HL-60/S4 treated with retinoic acid at 250 ng/mL for 4 days and 3 days (cell line): ENCODE measurements around the gene MED9.
"Not testable (repeated sequence)": the region's sequence is repeated elsewhere in the genome, so short reads cannot be mapped to it uniquely, and the experiment has no call there.

Experiments used
- in situ Hi-C: fragments of 300-500 bp; cut with MboI; formaldehyde crosslinking; loops from 2 replicates; pipeline ENCODE4 v1.7.0; 2022; ENCODE audit warnings: low sequenced_read_pairs

MED9 gene

DNA sequence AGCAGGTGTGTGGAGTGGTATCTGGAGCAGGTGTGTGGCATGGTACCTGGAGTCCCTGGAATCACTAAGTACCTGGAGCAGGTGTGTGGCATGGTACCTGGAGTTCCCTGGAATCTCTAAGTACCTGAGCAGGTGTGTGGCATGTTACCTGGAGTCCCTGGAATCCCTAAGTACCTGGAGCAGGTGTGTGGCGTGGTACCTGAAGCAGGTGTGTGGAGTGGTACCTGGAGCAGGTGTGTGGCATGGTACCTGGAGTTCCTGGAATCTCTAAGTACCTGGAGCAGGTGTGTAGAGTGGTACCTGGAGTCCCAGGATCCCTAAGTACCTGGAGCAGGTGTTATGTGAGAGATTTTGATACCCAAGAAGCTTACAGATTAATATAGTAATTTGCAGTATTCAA, 22.1 kb upstream of the MED9 start:
- in situ Hi-C loops: not testable (repeated sequence)

- in situ Hi-C loops: no loop called here
Observed at GRCh38 chr17:17455173-17455572, 21.6 kb upstream of the MED9 start.

- in situ Hi-C loops: no loop called here
Observed at GRCh38 chr17:17456251-17456650, 20.5 kb upstream of the MED9 start.

- in situ Hi-C loops: no loop called here
Observed at GRCh38 chr17:17457680-17458079, 19.1 kb upstream of the MED9 start.

DNA sequence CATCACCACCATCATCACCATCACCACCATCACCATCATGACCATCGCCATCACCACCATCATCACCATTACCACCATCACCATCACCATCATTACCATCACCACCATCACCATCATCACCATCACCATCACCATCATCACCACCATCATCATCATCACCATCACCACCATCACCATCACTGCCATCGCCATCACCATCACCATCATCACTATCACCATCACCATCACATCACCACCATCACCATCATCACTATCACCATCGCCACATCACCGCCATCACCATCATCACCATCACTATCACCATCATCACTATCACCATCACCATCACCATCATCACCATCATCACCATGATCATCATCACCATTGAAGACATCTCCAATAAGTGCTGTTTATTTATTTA, 16.8 kb upstream of the MED9 start:
- in situ Hi-C loops: no loop called here

GRCh38 chr17:17462048-17462824, 14.6 kb upstream of the MED9 start:
- in situ Hi-C loops: no loop called here

GRCh38 chr17:17463821-17464220, 13.0 kb upstream of the MED9 start:
- in situ Hi-C loops: no loop called here

- in situ Hi-C loops: not testable (repeated sequence)
Observed at GRCh38 chr17:17465878-17466277, 10.9 kb upstream of the MED9 start.

- in situ Hi-C loops: no loop called here
Observed at GRCh38 chr17:17466511-17466910, 10.3 kb upstream of the MED9 start.

- in situ Hi-C loops: no loop called here
Observed at GRCh38 chr17:17467016-17467415, 9.8 kb upstream of the MED9 start.

DNA sequence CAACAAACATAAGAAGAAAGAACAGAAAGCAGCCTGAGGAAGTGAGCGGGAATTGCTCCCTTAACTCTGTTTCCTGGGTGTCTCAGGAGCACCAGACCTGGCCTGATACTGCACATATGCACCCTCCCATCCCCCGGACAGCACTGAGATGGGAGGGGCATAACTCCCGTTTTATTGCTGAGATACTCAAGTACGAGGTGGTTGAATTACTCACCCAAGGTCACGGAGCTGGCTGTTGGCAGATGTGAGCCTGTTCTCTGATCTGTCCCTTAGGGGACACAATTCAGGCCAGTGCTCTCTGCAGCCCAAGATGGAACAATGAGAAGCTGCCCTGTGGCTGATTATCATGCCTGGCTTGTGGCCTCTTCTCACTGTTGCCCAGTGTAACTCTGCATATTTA, 9.1 kb upstream of the MED9 start:
- in situ Hi-C loops: no loop called here

DNA sequence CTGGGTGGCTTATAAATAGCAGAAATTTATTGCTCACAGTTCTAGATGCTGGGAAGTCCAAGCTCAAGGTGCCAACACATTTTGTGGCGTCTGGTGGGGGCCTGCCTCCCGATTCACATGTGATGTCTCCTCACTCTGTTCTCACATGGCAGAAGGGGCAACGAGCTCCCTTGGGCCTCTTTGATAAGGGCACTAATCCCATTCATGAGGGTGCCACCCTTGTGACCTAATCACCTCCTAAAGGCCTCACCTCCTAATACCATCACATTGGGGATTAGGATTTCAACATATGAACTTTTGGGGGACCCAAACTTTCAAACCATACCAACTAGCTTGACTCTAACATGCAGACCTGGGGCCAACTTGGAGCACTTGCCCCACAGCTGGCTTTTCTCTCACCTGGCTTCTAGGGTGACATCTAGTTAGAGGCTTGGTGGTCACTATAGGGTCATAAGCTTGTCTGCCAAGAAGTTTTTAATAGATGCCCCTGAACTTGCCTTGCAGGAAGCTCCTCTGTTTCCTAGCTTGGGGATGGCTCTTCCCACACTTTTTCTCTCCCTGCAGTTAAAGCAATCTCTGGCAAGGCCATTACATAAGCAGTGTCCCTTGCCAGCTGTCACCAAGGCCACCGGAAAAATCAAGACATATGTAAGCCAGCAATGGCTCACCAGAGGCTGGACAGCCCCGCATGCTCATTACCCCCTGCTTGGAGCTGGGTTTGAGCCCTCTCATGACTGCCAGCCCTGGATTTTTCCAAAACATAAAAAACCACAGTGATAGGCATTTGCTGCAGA, 8.4 kb upstream of the MED9 start:
- in situ Hi-C loops: no loop called here

- in situ Hi-C loops: no loop called here
Observed at GRCh38 chr17:17469358-17469757, 7.4 kb upstream of the MED9 start.

DNA sequence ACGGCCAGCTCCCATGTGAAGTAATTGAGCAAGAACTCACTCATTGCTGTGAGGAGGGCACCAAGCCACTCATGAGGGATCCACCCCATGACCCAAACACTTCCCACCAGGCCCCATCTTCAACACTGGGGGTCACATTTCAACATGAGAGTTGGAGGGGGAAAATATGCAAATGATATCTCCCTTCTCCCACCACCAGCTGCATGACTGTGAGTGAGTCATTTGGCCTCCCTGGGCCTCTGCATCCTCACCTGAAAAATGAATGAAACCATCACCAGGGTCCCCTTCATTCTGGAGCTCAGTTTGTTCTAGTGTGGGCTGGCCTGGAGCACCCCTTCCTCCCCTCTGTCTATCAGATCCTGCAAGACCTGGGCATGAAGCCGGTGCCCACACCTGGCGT, 6.8 kb upstream of the MED9 start:
- in situ Hi-C loops: no loop called here

DNA sequence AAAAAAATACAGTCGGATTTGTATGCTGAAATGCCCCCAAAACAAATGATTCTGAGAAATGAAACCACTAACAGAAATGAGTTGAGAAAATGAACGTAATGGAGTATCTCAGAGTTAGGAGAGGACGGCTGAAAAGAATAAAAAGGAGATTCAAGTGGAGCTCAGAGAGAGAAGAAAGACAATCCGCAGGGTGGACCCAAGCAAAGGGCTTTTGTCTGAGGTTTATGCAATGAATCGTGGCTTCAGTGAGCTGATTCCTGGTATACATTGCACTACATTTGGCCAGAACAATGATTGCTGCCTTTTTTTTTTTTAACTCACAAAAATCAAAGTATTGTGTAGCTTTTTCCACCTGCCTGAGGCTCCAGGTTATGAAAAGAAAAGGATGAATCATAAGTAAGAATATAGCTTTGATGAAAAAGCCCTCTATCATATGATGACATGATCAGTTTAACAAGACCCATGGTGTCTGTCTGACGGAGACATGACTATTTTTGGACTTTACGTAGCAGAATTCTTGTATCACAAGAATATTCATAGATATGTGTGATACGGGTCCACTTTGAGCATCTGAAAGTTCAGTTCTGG, 4.4 kb upstream of the MED9 start:
- in situ Hi-C loops: no loop called here

GRCh38 chr17:17474341-17474740, 2.5 kb upstream of the MED9 start:
- in situ Hi-C loops: no loop called here

DNA sequence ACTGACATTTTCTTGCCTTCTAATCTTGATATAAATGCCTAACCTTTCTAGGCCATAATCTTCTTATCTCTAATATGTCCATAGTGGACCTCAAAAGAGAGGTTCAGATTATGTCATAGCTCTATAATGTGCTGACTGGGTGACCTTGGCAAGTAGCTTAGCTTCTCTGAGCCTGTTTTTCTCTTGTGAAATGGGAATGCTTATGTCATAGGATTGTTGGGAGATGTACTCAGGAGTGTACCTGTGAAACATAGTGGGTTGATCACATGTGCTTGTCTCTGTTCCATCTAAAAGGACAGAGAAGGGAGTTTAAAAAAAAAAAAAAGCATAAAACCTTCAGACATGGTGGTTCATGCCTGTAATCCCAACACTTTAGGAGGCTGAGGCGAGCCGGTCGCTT, 2.4 kb downstream of the MED9 start:
- in situ Hi-C loops: no loop called here

- in situ Hi-C loops: no loop called here
Observed at GRCh38 chr17:17480593-17481148, 3.9 kb downstream of the MED9 start.

GRCh38 chr17:17481860-17482259, 5.1 kb downstream of the MED9 start:
- in situ Hi-C loops: no loop called here

GRCh38 chr17:17484451-17484899, 7.7 kb downstream of the MED9 start:
- in situ Hi-C loops: no loop called here

DNA sequence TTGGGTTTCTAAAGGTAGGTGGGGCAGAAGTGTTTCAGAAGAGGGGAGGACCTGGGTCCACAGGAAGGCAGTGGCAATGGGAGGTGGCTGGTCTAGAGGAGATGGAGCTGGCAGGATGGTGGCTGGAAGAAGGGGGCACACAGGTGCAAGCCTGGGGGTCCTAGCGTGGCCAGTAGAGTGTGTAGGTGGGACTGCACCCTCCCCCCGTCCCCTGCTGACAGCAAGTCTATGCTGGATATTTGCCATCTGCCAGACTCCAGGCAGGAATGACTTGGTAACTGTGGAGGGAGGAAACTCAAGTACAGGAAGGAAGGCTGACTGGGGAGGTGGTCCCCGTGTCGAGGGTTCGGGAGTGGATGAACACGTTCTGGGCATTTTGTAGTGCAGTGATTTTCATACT, 8.6 kb downstream of the MED9 start:
- in situ Hi-C loops: no loop called here

DNA sequence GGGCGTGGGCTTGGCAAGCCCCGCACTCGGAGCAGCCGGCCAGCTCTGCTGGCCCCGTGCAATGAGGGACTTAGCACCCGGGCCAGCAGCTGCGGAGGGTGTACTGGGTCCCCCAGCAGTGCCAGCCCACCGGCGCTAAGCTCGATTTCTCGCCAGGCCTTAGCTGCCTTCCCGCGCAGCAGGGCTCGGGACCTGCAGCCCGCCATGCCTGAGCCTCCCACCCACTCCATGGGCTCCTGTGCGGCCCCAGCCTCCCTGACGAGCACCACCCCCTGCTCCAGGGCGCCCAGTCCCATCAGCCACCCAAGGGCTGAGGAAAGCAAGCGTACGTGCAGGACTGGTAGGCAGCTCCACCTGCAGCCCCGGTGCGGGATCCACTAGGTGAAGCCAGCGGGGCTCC, 9.6 kb downstream of the MED9 start:
- in situ Hi-C loops: not testable (repeated sequence)
